ENCODE data around the gene PALM3.

The PALM3 gene

GRCh38 chr19:14004619-14005348 is 57.1 kb downstream of the PALM3 start:
- Histone ChIP-seq H3K36me3 (ENCODE audit: insufficient read depth, low read length) (no peaks in the 10 kb centered on the region), H3K9ac (ENCODE audit: low read length) (peak overlapping the region; percentile 2), H3K4me1 (ENCODE audit: insufficient read depth, low read length) (peaks cover 26% of the 10 kb centered on the region), H3K9me3 (ENCODE audit: low read length) (no peaks in the 10 kb centered on the region), H3K4me3 (ENCODE audit: low read depth in 1 of 2, low read length in 2 of 2) (no peak overlapping the region), H3K27ac (ENCODE audit: low read depth, low read length) (peak overlapping the region; percentile 95), H3K27me3 (ENCODE audit: control insufficient read depth in 1 of 2, insufficient read depth in 2 of 2, low read length in 2 of 2) (no peaks in the 10 kb centered on the region)

Measured in muscle layer of colon (tissue), 2 donors.